Measurements from ENCODE around the gene VPS37C.

The VPS37C gene

DNA sequence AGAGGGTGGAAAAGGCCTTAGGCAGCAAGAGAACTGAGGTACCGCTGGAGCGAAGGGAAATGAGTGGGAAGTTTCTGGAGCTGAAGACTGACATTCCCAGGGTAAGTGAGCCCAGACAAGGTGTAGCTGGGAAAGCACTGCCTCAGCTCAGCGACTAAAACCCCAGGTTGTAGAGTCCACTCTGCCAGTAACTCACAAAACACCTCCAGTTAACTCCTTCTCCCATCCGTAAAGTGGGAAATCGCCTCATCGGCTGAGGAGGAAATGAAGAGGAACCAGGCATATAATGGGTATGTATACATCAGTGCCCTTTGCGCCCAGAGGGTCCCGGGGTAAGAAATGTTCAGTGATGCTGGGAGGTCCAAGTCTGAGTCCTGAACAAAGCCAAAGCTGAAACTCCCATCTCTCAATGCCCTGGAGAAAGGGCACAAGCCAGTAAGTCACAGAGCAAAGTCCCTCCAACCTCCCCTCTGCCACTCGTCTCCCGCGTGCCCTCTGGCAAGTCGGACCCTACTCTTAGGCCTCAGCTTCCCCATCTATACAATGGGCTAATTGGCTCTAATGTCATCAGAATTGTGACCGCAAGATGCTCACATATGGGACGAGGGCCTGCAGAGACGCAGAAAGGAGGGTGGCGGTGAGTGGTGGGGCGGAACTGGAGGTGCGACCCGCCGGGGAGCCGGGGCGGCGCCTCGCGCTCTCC lies 588 bp downstream of the VPS37C start:
- in situ Hi-C loops (cut with MboI; ENCODE audit: low pct_unique_long_range_greater_than_20kb, low sequenced_read_pairs), result no loop called here
- no peak for DNase-seq

DNA sequence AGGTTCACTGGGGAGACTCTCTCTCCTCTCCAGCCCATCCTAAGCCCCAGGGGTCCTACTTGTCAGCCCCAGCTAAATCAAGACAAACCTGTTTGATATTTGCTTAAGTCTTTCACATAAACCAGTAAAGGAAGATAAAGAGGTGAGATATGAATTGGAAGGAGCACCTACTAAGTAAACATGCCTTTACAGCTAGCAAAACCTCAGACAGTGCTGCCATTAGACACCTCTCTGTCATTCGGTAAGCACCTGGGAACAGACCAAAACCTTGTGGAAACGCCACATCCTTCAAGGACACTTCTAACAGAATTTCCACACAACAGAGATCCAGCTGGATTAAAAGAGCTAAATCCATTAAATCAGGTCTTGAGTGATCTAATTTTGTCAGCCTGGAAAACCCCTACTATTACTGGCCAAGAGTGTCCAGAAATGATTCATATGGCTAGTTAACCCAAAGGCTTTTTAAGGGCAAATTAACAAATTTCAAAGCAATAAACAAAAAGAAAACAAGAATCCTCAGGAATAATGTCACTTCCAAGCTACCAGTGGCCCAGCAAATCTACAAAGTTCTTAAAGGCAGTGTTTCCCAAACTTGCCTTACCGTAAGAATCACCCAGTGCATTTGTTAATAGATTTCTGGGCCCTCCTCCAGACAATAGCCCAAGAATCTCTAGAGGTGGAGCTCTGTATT lies 2.4 kb downstream of the VPS37C start:
- in situ Hi-C loops (cut with MboI; ENCODE audit: low pct_unique_long_range_greater_than_20kb, low sequenced_read_pairs), result no loop called here
- DNase-seq, result no peak

DNA sequence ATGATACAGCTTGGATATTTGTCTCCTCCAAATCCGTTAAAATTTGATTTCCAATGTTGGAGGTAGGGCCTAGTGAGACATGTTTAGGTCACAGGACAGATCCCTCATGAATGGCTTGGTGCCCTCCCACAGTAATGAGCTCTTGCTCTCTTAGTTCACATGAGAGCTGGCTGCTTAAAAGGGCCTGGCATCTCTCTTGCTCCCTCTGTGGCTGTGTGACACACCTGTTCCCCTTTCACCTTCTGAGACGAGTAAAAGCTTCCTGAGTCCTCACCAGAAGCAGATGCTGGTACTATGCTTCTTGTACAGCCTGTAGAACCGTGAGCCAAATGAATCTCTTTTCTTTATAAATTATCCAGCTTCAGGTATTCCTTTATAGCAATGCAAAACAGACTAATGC lies 3.5 kb downstream of the VPS37C start:
- in situ Hi-C loops (cut with MboI; ENCODE audit: low pct_unique_long_range_greater_than_20kb, low sequenced_read_pairs), result no loop called here
- DNase-seq, result no peak

DNA sequence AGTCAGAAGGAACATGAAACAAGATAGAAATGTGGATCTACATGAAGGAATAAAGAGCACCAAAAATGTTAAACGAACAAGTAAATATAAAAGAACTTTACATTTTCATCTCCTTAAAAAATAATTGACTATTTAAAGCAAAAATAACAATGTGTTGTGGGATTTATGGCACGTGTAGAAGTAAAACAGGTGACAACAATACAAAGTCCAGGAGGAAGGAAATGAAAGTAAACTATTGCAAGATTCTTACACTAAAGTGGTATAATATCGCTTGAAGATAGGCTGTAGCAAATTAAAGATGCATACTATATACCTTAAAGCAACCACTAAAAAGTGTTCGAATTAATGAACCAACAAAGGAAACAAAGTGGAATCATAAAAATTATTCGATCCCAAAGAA lies 5.5 kb downstream of the VPS37C start:
- no peak for DNase-seq
- in situ Hi-C loops (cut with MboI; ENCODE audit: low pct_unique_long_range_greater_than_20kb, low sequenced_read_pairs), result no loop called here

DNA sequence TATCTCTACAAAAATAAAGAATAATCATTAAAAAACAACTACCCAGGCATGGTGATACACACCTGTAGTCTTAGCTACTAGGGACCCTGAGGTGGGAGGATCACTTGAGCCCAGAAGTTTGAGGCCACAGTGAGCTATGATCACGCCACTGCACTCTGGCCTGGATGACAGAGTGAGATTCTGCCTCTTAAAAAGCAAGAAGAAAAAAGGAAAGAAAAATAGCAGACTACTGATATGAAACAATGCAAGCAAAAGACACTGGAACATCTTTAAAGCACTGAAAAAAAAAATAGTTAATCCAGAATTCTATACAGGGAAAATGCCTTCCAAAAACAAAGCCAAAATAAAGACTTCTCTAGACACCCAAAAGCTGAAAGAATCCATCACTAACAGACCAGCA lies 5.9 kb downstream of the VPS37C start:
- in situ Hi-C loops (cut with MboI; ENCODE audit: low pct_unique_long_range_greater_than_20kb, low sequenced_read_pairs), result no loop called here
- DNase-seq, result no peak

DNA sequence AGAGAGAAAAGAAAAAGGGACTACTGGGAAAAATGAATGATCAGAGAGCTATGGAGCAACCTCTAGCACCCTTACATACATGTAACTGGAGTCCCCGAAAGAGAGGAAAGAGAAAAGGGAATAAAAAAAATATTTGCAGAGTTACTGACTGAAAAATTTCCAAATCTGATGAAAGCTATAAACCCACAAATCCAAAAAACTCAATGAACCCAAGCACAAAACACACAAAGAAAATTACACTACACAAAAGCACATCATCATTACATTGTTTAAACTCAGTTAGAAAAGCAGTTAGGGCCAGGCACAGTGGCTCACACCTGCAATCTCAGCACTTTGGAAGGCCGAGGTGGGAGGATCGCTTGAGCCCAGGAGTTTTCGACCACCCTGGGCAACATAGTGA lies 6.7 kb downstream of the VPS37C start:
- no peak for DNase-seq
- in situ Hi-C loops (cut with MboI; ENCODE audit: low pct_unique_long_range_greater_than_20kb, low sequenced_read_pairs), result no loop called here

DNA sequence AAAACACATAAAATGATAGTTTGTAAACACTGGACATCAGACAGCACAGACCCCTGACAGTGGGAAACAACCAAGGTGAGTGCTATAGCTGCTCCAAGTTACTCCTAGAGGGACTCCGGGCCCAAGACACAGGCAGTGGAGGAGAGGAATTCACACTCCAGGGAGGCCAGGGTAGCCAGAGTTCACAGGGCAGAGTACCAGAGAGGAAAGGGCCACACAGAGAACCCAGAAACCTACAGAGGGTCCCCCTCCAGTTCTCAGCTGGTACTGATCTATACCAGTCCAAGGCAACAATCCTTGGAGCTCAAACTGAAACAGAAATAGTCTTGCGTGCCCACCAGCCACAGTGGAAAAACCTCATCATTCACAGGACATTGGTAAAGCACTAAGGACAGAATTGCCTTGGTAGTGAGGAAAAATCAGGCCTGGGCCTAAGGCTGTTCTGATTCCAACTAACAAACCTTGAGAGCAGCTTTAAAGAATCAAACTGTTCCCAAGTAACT lies 7.6 kb downstream of the VPS37C start:
- in situ Hi-C loops (cut with MboI; ENCODE audit: low pct_unique_long_range_greater_than_20kb, low sequenced_read_pairs), result no loop called here

DNA sequence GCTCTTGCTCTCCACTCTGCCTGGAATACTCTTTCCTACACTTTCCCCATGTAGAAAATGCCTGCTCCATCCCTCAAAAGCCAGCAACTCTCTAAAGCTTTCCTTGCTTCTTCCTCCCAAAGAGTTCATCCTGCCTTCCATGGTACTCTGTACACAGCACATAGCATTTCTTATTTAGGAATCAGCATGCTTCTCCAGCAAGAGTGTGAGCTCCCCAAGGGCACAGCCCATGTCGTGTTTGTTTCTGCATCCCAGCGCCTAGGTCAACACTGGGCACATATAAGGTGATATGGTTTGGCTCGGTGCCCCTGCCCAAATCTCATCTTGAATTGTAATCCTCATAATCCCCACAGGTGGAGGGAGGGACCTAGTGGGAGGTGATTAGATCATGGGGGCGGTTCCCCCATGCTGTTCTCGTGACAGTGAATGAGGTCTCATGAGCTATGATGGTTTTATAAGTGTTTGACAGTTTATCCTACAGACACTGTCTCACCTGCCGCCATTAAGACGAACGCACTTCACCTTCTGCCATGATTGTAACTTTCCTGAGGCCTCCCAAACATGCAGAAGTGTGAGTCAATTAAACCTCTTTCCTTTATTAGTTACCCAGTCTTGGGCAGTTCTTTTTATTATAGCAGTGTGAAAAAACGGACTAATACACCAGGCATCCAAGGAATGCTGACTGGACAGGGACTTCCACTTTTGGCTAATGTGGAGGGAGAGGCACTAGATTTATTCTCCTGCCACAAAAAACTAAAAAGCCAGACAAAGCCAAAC lies 8.2 kb downstream of the VPS37C start:
- DNase-seq, result no peak
- in situ Hi-C loops (cut with MboI; ENCODE audit: low pct_unique_long_range_greater_than_20kb, low sequenced_read_pairs), result no loop called here

More for the DNA sequence above, 7.6 kb downstream of the VPS37C start:
- DNase-seq, result no peak

DNA sequence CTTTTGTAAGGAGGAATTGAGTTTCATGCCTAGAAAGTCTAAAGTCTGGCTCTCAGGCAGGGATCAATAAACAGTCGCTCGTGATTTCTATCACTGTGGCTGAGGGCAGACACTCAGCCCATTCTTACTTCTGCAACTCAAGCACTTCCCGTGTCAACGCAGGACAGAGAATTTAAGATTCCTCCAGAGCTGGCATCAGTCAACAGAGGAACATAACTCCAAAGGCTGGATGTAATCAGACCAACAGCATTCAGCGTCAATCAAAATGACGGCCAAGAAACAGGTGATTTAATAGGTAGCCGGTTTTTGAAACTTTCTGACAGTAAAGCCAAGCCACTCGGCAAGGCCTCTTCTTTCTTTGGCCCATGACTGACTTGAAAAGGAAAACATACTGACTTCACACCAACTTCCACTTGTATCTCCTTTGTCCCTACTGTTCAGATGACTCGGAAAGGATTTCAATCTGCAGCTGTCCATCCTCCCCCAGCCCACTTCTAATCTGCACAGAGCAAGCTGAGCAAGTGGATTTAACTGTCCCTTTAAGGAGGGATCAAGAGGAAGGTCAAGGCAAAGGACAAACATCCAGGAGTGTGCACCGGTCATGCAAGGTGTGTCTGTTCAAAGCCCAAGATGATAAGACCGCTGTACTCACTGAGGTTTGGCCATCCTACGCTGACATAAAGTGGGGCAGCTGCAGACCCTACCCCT lies 9.5 kb downstream of the VPS37C start:
- in situ Hi-C loops (cut with MboI; ENCODE audit: low pct_unique_long_range_greater_than_20kb, low sequenced_read_pairs), result no loop called here
- DNase-seq, result no peak

DNA sequence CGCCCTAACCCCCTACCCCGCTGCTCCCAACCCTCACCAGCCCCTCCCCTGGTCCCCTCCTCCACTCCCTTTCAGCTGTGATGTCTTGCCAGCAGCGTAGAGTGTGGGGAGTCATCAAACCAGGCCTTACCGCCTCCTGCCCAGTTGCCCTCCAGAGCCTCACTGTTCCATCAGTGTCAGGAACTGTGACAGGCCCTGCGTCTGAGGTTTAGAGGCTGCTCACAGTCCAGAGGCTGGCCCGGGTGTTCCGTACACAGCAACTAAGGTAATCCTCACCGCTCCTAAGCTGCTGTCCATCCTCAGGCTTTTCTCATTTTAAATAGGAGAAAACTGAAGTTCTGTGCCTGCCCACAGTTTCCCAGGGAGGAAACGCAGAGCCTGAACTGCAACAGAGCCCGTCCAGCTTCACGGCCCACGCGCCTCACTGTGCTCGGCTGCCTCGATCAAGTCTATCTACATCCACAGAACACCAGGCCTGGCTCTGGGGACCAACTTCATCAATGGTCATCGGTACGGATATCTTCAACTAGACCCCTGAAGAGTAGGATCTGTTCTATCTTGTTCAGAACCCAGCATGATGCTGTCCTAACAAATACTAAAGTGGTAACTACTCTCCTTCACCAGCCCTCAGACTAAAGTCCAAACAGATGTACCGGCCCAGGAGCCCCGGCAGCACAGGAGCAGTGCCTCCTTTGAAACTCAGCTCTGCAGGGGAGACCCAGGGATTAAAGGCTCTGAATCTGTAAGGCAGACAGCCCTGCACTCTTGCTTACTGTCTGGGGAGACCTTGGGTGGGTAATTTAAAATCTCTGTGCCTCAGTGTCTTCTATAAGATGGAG lies 10.3 kb downstream of the VPS37C start:
- DNase-seq, result no peak

DNA sequence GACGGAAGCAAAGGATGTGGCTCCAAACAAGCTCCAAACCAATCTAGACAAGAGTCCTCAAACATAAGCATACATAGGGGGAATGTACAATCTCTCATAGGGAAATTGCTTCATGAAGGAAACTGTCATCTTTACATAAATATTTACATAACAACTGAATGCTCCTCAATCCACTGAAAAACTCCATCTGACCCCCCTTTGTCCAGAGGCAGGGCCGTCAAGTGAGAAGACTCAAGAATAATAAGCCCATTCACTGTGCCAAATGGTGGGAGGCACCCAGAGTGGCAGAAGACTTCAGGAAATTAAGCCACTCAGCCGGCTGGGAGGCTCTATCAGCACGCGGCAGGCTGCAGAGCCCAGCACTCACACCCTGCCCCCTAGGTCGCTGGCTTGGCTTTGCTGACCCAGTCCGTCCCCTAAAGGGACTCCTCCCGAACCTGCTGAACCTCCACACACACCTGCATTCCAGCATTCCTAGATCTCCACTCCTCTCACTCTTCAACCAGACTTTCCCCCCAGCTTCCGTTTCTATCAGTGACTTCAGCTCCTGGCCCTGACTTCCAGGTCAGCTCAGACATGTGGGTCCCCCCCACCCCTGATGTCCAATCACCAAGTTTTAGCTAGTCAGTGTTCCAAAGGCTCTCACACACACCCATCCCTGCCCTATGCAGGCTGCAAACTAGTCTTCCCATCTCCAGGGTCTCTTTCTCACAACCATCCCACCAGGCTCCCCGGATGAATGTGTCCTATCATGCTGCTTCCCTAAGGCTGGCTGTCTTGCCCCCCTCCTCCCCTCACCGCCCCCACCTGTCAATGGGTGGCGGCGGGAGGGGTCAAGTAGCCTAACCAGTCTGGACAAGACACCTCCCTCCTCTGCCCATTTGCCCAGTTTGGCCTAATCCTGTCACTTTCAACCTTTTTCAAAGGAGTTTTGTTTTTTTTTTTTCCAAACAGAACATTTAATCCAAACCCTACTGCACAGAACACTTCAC lies 11.3 kb downstream of the VPS37C start:
- in situ Hi-C loops (cut with MboI; ENCODE audit: low pct_unique_long_range_greater_than_20kb, low sequenced_read_pairs), result no loop called here
- no peak for DNase-seq

More for the DNA sequence above, 10.3 kb downstream of the VPS37C start:
- in situ Hi-C loops (cut with MboI; ENCODE audit: low pct_unique_long_range_greater_than_20kb, low sequenced_read_pairs), result no loop called here

DNA sequence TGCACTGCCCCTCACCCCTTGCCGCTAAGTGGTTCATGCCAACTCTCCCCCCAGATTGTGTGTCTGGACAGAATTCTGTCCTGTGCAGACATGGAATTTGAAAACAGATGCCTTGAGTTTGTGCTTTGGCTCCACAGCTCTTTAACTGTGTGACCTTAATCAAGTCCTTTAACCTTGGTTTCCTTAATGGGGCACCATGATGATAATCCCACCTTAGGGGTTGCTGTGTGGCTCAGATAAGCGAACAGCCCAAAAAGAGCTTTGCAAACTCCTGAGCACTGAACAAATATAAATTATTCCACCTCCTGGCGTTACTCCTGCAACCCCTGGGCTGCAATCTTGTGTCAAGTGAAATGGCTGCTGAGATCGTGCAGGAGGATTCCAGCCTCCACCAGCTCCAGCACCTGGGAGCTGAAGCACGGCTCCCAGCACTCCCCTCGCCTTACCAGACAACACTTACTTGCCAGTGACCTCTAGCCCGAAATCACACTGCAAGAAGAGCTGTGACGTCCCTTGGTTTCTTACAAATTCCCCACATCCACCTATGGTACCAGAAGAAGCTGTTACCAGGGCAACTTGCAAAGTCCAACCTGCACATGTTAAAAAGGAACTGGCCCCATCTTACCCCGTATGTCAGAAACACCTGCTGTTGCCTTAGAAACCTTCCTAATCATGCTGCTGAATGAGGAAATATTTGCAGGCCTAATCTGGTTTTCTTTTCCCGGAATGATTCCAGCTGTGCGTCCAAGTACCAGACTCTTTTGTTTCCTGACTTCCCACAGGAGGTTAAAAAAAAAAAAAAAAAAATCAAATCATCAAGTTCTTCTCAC lies 13.2 kb downstream of the VPS37C start:
- in situ Hi-C loops (cut with MboI; ENCODE audit: low pct_unique_long_range_greater_than_20kb, low sequenced_read_pairs), result no loop called here
- DNase-seq, result no peak

DNA sequence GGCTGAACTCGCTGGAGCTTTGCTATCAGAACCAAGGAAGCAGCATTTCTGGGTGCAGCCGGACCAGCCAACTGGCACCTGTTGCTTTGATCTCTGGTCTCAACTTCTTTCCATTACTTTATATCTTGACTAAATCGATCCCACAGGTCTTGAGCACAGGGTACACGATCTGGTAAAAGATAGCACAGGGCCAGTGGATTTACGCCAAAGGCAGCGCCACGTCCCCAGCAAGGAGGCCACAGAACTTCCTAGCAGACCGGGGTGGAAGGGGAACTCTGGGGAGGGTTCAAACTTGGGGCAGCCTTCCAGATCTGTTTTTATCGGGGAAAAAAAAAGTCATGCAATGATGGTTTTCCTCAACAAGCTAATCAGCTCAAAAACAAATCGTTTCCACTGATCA lies 14.0 kb downstream of the VPS37C start:
- in situ Hi-C loops (cut with MboI; ENCODE audit: low pct_unique_long_range_greater_than_20kb, low sequenced_read_pairs), result no loop called here
- no peak for DNase-seq

DNA sequence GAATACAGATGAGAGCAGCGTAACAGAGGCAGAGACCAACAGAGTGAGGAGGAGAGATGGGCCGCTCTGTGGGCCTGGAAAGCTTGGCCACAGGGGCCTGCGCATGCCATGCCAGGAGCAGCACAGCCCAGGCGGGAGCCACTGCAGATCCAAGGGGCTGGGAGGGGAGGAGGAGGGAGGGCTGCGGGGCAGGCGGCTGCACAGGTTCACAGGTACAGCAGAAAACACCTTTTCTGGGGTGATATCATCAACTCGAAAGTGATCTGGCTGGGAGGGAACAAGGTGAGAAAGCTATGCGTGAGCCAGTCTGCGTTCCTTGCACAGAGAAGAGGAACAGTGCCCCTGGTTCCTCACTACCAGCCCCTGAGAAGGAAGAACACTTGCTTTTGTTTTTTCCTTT lies 14.8 kb downstream of the VPS37C start:
- DNase-seq, result no peak
- in situ Hi-C loops (cut with MboI; ENCODE audit: low pct_unique_long_range_greater_than_20kb, low sequenced_read_pairs), result no loop called here

DNA sequence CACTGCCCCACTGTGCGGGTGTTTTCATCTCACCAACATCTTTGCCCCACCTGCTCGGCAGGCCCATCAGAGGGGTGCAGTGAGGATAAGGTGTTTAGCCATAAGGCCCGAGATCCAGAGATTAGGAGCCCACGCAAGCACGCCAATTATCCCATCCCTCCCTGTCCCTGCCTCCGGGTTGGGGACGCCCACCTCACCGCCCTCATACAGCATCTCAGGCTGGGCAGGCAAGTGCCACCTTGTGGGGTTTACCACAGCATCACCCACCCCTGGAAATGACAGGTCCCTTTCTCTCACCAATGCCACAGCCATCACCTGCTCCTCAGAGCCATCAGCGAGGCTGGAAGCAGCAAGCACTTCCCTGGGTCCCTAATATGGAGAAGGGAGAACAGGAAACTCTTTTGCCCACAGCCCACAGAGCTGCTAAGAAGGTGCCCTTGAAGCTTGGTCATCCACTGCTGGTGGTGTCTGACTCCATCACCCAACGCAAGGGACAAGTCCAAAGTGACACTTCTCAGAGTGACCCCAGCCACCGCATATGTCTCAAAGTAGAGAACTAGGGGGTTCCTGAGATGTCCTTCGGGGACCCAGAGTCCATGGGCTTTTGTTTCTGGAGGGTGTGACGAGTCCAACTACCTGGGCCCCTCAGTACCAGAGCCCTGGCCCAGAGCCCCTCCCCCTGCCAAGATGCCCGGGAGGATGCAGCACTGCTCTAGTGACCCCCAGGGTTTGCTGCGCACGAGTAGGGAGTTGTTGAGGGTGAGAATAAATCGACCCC lies 15.8 kb downstream of the VPS37C start:
- in situ Hi-C loops (cut with MboI; ENCODE audit: low pct_unique_long_range_greater_than_20kb, low sequenced_read_pairs), result no loop called here
- no peak for DNase-seq

Data from KBM-7 (cell line).